Measurements from ENCODE around the gene ZNF385B. TPM values are rescaled to one million over a fixed set of nuclear protein-coding genes. Genes with fewer than 3 reads are reported as not detected.
"Not testable (repeated sequence)": the region's sequence is repeated elsewhere in the genome, so short reads cannot be mapped to it uniquely, and the experiment has no call there.

The ZNF385B gene
- total RNA-seq, 1 experiment from 2014 or later, result 0.28 TPM

DNA sequence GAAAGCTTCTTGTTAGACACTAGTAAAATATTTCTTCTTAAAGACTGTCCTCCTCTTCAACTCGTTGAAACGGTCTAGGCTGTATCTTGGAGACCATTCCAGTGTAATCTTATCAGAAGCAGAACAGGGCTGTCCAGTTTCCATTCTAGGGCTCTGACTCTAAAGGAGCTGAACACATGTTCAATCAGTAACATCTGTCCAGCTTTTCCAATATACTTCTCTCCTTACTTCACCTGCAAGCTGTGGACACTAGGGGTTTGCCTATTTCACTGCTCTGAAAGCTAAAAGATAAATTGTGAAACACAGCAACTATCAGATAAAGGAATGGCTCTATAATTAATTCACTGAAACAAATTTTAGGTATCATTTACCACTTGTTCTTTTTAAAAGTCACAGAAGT is 73.8 kb downstream of the ZNF385B start:
- in situ Hi-C loops (cut with HindIII; ENCODE audit: low pct_unique_long_range_greater_than_20kb, low sequenced_read_pairs), result no loop called here
- intact Hi-C loops (cut with micrococcal nuclease; ENCODE audit: unreplicated experiment), result no loop called here
- H3K36me3 ChIP-seq (ENCODE audit: control insufficient read depth, insufficient read depth, low read length), result no peaks in the 10 kb centered on the region
- no peaks in the 10 kb centered on the region for H3K4me1 ChIP-seq (ENCODE audit: control insufficient read depth, insufficient read depth, low read length)
- ChIA-PET CTCF (no interaction called here), POLR2A (no interaction called here)
- no peak overlapping the region for H3K27ac ChIP-seq (ENCODE audit: low read length)
- TF ChIP-seq, protein P1, sequence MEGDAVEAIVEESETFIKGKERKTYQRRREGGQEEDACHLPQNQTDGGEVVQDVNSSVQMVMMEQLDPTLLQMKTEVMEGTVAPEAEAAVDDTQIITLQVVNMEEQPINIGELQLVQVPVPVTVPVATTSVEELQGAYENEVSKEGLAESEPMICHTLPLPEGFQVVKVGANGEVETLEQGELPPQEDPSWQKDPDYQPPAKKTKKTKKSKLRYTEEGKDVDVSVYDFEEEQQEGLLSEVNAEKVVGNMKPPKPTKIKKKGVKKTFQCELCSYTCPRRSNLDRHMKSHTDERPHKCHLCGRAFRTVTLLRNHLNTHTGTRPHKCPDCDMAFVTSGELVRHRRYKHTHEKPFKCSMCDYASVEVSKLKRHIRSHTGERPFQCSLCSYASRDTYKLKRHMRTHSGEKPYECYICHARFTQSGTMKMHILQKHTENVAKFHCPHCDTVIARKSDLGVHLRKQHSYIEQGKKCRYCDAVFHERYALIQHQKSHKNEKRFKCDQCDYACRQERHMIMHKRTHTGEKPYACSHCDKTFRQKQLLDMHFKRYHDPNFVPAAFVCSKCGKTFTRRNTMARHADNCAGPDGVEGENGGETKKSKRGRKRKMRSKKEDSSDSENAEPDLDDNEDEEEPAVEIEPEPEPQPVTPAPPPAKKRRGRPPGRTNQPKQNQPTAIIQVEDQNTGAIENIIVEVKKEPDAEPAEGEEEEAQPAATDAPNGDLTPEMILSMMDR (IDR thresholded peaks at IDR 0.05), result no peak
- TF ChIP-seq, protein P2, sequence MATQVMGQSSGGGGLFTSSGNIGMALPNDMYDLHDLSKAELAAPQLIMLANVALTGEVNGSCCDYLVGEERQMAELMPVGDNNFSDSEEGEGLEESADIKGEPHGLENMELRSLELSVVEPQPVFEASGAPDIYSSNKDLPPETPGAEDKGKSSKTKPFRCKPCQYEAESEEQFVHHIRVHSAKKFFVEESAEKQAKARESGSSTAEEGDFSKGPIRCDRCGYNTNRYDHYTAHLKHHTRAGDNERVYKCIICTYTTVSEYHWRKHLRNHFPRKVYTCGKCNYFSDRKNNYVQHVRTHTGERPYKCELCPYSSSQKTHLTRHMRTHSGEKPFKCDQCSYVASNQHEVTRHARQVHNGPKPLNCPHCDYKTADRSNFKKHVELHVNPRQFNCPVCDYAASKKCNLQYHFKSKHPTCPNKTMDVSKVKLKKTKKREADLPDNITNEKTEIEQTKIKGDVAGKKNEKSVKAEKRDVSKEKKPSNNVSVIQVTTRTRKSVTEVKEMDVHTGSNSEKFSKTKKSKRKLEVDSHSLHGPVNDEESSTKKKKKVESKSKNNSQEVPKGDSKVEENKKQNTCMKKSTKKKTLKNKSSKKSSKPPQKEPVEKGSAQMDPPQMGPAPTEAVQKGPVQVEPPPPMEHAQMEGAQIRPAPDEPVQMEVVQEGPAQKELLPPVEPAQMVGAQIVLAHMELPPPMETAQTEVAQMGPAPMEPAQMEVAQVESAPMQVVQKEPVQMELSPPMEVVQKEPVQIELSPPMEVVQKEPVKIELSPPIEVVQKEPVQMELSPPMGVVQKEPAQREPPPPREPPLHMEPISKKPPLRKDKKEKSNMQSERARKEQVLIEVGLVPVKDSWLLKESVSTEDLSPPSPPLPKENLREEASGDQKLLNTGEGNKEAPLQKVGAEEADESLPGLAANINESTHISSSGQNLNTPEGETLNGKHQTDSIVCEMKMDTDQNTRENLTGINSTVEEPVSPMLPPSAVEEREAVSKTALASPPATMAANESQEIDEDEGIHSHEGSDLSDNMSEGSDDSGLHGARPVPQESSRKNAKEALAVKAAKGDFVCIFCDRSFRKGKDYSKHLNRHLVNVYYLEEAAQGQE (IDR thresholded peaks at IDR 0.05; ENCODE audit: insufficient read depth in 1 of 2, low read depth in 2 of 2, low read length in 1 of 2), result no peak
- TF ChIP-seq TCF7L2 (IDR thresholded peaks at IDR 0.05; ENCODE audit: low read depth, low read length) (no peak), SIN3A (IDR thresholded peaks at IDR 0.05; ENCODE audit: borderline replicate concordance, insufficient read depth, low read depth, low read length) (no peak), POLR2AphosphoS5 (IDR thresholded peaks at IDR 0.05; ENCODE audit: low read depth, low read length) (no peak)
- ATAC-seq (no peak), DNase-seq (ENCODE audit: low read depth, low spot score) (no peak)
- no peaks in the 10 kb centered on the region for H3K27me3 ChIP-seq (ENCODE audit: control insufficient read depth, insufficient read depth, low read length)
- no TSS peak for BruUV-seq (replicated peaks)
- H3K4me3 ChIP-seq (ENCODE audit: low read depth in 2 of 2, low read length in 2 of 2), result no peak overlapping the region
- no peaks in the 10 kb centered on the region for H3K9me3 ChIP-seq (ENCODE audit: control insufficient read depth, insufficient read depth, low read depth, low read length)

- H3K4me3 ChIP-seq (ENCODE audit: low read depth in 2 of 2, low read length in 2 of 2), result no peak overlapping the region
- H3K27ac ChIP-seq (ENCODE audit: low read length), result no peak overlapping the region
- no TSS peak for BruUV-seq (replicated peaks)
- CTCF ChIA-PET, result no interaction called here
- DNase-seq (ENCODE audit: low read depth, low spot score), result no peak
- no peaks in the 10 kb centered on the region for H3K36me3 ChIP-seq (ENCODE audit: control insufficient read depth, insufficient read depth, low read length)
- in situ Hi-C loops (cut with HindIII; ENCODE audit: low pct_unique_long_range_greater_than_20kb, low sequenced_read_pairs) (no loop called here), intact Hi-C loops (cut with micrococcal nuclease; ENCODE audit: unreplicated experiment) (no loop called here)
- ATAC-seq, result no peak
- TF ChIP-seq TCF7L2 (IDR thresholded peaks at IDR 0.05; ENCODE audit: low read depth, low read length) (no peak), SIN3A (IDR thresholded peaks at IDR 0.05; ENCODE audit: borderline replicate concordance, insufficient read depth, low read depth, low read length) (no peak), POLR2AphosphoS5 (IDR thresholded peaks at IDR 0.05; ENCODE audit: low read depth, low read length) (no peak)
- TF ChIP-seq, protein P2 (IDR thresholded peaks at IDR 0.05; ENCODE audit: insufficient read depth in 1 of 2, low read depth in 2 of 2, low read length in 1 of 2), result no peak
- TF ChIP-seq, protein P1 (IDR thresholded peaks at IDR 0.05), result no peak
- no peaks in the 10 kb centered on the region for H3K9me3 ChIP-seq (ENCODE audit: control insufficient read depth, insufficient read depth, low read depth, low read length)
- POLR2A ChIA-PET, result no interaction called here
- no peaks in the 10 kb centered on the region for H3K4me1 ChIP-seq (ENCODE audit: control insufficient read depth, insufficient read depth, low read length)
- no peaks in the 10 kb centered on the region for H3K27me3 ChIP-seq (ENCODE audit: control insufficient read depth, insufficient read depth, low read length)
Measured at GRCh38 chr2:179785902-179786301, 75.5 kb downstream of the ZNF385B start.

- H3K27me3 ChIP-seq (ENCODE audit: control insufficient read depth, insufficient read depth, low read length); intact Hi-C loops (cut with micrococcal nuclease; ENCODE audit: unreplicated experiment); H3K9me3 ChIP-seq (ENCODE audit: control insufficient read depth, insufficient read depth, low read depth, low read length); H3K4me3 ChIP-seq (ENCODE audit: low read depth in 2 of 2, low read length in 2 of 2); ATAC-seq; H3K27ac ChIP-seq (ENCODE audit: low read length); H3K4me1 ChIP-seq (ENCODE audit: control insufficient read depth, insufficient read depth, low read length); BruUV-seq (replicated peaks); CTCF ChIA-PET; H3K36me3 ChIP-seq (ENCODE audit: control insufficient read depth, insufficient read depth, low read length); DNase-seq (ENCODE audit: low read depth, low spot score); in situ Hi-C loops (cut with HindIII; ENCODE audit: low pct_unique_long_range_greater_than_20kb, low sequenced_read_pairs): not testable (repeated sequence)
- POLR2A ChIA-PET, result interaction anchor here (0.5 kb wide), 1 partner anchor 952 kb away, joined by 3 read pairs; no protein-coding TSS in a partner anchor
Measured at GRCh38 chr2:179782346-179782745, 79.1 kb downstream of the ZNF385B start.

All from Panc1 (cell line).